COLO829 (cell line): Measurements from ENCODE around the gene ZFYVE28.

Experiments
- DNase-seq: peaks from one replicate; pipeline ENCODE4 v3.0.0; 2012; ENCODE audit warnings: low spot score

ZFYVE28 gene

DNA sequence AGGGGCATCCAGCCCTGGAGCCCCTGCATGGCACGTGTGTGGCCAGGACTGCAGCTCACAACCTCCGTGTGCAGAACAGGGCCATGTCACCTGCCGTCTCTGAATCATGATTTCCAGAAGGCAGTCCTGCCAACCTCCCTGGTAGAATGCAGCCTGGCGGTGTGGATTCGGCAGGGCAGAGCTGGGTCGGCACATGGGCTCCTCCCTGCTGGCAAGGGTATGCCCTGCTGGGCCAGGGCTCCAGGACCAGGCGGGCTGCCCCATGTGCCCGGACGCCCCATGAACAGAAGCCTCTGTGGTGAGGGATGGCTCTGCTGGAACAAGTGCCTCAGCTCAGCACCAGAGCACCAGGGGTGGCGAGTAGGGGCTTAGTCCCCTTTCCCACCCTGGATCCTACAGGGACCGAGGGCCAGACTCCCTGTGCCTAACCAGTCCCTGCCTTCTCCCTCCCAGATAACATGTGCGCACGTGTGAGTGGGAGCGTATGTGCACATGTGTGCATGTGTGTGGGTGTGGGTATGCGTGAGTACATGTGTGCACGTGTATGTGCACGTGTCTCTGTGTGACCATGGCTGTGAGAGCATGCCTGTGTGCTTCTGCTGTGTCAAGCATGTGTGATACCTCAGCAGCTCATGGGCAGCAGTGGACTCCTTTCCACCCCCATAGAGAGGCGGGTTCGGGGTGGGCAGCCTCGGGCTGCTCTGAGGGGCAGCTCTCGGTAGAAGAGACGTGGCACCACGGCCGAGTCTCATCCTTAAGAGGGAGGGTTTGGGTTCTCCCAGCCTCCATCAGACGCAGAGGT, 146.2 kb downstream of the ZFYVE28 start:
- no peak for DNase-seq

DNA sequence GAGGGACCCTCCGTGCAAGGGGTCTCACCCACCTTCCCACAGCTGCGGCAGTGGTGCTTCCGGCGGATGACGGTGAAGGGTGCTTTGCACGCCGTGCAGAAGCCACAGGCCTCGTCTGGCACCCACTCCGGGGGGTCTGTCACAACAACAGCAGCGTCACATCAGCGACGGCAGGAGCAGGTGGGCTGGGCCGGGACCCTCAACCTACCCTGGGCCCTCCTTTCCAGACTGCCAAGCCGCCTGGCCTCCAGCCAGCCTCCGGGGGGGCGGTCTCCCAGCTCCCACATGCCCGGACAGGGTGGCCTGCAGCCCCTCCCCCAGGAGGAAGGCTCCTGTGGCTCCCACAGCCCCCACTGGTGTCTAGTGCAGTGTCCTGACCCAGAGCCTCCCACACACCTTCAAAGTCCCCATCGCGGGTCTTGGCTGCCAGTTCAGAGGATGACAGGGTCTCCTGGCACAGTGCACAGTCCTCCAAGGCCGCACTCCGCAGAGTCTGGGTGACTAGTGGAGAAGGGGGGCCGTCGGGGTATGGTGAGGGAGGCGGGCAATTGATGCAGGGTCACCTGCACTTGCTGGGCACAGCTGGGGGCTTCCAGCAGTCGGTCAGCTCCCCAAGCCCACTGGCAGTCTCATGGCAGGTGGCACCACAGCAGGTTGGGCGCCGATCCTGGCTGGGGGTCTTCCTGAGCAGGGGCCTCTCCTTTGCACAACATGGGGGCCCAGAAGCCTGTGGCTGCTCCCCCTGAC, 147.0 kb downstream of the ZFYVE28 start:
- DNase-seq, result no peak

DNA sequence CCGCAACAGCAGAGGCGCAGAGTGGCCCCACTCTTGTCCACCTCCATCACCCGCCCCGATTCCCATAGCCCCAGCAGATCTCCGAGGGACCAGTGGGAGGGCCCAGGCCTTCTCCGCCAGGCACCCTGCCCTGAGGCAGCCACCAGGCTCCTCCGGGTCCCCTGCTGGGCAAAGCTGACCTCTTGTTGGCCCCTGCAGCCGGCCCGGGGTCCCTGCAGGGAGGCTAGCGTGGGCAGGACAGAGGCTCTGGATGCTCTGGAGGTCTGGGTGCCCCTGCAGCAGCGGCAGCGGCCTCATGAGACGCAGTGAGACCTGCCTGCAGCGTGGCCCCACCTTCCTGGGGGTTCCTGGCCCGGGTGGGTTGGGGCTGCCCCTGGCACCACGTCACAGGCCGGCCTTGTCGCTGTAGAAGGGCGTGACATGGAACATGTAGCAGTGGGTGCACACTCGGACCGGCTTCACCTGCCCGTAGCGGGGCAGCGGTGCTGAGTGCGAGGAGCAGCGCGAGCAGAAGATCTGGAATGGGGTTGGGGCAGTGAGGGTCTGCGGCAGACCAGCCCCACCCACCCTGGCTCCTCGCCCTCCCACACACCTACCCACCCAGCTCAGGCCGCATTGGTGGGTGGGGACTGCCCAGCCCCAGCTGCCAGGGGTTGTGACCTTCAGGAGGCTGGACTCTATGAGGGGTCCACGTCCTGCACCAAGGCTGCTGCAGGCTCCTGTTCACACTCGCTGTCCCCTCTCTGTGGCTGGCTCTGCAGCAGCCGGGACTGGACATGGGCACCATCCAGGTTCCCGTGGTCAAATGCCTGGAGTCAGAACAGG, 147.9 kb downstream of the ZFYVE28 start:
- DNase-seq, result no peak

DNA sequence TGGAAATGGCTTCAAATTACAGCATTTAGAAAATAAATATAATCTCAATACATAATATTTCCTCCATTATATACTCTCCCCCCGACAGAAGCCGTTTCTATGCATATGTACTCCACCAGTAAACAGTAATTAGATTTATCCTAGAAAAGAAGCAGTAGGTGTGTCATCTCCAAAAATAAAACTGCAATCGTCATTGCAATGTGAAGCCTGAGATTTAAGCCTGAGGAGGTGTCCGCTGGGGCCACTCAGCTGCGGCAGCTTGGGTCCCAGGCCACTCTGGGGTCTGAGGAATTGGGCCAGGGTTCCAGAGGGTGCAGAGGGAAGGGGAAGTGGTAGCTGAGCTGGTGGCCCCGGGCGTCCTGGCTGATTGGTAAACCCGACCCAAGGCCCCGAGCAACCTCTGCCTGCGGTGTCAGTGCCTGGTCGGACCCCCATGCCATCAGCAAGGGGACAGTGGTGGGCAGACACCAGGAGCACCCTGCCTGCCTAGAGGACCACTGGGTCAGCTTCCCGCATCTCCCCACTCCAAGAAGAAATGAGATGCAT, 148.8 kb downstream of the ZFYVE28 start:
- no peak for DNase-seq

DNA sequence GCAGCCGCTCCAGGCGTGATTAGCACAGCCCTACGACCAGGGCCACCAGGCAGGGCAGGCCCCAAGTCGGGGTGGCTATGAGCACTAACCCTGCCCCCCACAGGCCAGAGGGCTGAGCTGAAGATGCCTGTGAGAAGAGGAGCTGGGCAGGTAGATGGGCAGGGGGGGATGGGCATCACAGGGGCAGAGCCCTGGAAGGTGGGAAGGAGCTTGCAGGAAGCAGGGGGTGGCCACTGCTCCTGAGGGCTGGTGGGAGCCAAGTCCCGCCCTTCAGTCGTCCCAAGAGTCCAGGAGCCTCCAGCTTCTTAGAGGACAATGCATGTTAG, 149.3 kb downstream of the ZFYVE28 start:
- no peak for DNase-seq

DNA sequence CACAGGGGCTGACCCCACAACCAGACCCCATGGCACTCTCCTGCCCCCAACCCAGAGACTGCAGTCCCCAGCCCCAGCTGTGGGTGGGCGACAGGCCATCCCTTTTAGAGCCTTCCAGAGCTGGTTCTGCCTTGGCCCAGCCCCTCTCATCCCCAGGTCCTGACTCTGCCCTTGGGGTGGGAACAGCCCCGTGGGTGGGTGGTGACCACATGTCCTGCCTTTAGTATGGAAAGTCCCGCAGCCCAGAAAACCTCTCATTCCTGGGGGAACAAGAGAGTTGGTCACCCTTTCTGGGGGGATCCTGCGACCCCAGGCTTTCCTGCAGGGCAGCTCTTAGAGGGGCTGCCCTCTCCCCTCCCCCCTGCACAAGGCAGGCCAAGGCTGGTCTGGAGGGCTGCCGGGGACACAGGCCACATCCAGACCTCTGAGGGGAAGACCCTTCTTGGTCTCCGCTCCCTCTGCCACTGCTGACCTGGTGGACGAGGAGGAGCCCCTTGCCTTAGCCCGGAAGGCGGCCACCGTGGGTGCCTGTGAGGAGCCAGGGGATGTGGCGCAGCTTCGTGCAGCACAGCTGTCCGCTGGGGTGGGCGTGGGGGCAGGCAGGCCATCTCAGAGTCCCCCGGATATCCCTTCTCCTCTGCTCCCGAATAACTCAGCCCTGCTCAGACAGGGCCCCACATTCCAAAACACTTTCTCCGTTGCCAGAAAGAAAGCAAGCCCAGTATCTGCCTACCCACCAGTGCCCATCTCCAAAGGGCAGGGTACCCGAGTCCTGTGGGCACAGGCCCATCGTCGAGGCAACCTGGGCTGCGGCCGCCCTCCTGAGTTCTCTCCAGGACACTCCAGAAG, 149.9 kb downstream of the ZFYVE28 start:
- DNase-seq, result no peak

DNA sequence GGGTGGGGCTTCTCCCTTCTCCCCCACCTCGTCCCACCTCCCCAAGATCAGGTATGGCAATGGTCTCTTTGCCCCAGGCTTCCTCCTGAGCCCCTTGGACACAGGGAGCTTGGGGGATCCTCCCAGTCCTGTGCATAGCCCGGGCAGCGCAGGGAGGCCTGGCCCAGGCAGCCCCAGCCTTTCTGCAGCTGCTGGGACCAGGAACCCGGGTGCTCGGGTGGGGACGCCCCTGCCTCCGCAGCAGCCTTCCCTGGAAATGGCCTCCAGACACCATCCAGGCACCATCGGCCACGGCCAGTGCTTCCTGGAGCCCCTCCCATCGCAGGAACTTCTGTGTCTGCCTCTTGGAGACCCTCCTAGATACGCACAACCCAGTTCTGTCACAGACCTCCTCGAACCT, 150.6 kb downstream of the ZFYVE28 start:
- DNase-seq, result no peak

DNA sequence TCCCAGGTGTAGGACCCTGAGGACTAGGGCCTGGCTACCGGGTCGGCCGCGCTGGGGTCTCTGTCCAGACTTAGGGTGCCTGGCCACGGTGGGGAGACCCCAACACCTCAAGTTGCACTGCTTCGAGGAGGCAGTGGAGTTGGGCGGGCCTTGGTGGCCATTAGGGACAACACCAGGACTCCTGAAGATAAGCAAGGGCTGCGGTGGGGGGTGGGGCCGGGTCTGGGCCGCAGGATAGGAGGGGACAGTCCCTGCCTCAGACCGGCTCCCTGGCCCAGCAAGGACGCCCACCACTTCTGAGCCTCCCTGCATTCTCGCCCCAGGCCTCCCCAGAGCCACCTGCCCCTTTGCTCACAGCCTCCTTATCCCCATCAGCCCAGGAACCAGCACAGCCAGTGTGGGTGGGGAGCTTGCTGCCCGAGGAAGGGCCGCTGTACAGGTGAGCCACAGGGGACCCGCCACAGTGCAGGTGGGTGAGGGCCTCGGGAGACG, 151.1 kb downstream of the ZFYVE28 start:
- no peak for DNase-seq

DNA sequence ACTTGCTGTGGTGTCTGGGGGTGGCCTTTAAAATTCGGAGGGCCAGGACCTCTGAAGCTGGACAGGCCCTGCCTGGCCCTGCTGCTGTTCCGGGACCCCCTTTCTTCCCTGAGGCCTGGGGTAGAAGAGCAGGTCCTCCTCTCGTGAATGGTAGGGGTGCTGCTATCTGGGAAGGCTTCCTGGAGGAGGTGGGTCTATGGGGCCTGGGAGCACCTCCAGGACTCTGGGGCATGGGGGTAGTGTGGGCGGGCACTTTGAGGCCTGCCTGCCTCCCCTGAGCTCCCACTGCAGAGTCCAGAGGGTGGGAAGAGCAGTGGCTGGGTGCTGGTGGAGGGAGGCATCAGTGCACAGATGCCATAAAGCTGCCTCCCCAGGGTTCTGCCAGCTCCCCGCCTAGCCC, 151.6 kb downstream of the ZFYVE28 start:
- DNase-seq, result no peak

DNA sequence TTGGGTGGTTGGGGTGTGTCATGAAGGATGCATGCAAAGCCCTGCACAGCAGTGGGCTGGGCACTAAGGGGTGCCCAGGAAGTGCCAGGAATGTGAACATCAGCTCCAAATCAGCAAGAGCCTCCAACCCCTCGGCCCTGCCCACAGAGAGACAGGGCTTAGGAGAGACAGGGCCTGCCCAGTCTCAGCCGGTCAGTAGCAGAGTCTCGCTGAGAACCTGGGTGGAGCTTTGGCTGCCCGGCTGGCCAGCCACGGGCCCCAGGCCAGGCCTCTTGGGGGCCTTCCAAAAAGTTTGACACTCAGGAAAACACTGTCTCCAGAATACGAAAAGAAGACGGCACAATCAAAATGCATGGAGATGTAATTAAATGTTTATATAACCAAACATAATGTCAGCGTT, 152.3 kb downstream of the ZFYVE28 start:
- DNase-seq, result no peak

DNA sequence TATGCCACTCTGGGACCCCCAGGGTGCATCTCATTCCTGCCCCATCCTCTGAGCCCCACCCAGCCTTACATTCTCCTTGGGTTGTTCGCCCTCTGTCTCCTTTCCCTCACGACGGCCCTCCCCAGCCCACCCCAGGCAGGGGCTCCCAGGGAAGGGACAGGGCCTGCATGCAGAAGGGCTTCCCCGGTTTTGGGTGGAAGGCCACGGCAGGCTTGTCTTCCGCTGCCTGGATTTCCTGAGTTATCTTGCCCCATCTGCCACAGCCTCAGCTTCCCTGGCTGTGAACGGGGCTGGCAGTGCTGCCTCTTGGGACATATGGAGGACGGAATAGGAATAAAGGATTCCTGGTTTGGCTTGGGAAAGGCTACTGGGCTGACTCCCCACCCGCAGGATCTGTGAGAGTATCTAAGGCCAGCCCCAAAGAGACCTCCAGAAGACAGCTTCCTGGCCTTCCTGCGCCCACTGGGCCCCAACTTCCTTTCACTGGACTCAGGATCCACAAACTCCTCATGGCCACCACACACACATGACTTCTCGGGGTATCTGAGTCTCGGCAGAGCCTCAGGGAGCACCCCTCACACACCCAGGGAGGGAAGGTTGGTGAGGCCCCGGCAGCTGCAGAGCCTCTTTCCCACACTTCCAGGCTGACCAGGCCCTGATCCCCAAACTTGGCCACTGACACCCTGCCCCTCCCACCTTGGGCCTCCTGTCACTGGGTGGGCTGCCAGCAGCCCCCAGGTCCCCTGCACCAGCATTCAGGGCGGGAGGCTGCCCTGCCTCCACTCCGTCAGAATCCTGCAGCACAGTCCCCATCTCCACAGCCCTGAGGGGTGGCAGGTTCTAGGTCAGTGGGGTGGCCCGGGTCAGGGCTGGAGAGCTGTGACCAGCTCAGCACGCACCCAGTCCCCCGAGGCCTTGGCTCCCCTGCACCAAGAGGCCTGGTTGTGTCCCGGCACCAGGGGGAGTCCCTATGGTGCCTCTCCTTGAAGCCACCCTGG, 153.0 kb downstream of the ZFYVE28 start:
- no peak for DNase-seq

DNA sequence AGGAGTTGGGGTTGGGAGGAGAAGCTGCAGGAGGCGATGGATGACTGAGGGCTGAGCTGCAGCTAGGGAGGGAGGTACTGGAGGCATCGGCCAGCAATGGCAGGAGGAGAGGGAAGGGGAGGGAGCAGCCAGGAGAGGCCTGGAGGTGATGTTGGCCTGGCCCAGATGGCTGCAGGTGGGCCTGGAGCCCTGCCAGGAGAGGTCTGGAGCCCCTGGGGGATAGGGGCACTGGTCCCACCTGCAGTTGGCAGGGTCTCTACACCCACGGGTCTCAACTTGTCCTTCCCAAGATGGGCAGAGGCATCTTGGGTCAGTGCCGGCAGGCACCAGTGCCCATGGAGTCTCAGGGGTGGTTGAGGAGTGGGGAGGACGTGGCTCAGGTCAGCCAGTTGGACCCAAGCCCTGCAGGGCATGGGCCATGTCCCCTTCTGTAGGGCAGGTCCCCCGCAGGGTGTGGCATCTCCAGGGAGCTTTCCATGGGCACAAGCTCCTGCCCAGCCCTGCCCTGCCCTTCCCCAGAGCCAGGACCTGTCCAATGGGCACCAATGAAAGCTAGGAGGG, 153.9 kb downstream of the ZFYVE28 start:
- no peak for DNase-seq

DNA sequence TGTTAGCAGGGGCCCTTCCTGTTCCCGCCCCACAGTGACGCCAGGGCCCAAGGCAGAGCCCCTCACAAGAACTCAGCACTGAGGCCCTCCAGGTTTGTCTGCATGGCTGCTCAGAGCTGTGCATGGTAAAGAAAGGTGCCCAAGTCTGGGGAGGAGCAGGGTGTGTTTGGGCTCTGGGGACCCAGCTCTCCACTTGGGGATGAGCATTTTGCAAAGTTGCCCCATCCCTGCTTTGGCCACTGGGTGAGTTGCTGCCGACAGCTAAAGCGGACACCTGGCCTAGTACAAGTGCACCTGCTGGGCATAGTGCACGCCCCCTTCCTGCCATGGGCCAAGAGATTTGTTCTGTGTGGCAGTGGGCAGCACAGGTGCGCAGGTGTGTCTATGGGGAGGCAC, 154.5 kb downstream of the ZFYVE28 start:
- DNase-seq, result no peak

DNA sequence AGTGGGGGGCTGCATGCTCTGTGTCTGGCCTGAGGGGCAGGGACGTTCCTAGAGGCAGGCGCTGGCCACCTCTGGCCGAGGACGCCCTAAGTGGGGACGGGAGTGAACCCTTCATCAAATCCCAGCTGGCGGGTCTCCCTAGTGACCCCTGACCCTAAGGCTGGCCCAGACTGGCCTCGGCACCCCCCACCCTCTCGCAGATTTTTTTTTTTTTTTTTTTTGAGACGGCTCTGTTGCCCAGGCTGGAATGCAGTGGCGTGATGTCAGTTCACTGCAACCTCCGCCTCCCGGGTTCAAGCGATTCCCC, 155.5 kb downstream of the ZFYVE28 start:
- DNase-seq, result no peak

DNA sequence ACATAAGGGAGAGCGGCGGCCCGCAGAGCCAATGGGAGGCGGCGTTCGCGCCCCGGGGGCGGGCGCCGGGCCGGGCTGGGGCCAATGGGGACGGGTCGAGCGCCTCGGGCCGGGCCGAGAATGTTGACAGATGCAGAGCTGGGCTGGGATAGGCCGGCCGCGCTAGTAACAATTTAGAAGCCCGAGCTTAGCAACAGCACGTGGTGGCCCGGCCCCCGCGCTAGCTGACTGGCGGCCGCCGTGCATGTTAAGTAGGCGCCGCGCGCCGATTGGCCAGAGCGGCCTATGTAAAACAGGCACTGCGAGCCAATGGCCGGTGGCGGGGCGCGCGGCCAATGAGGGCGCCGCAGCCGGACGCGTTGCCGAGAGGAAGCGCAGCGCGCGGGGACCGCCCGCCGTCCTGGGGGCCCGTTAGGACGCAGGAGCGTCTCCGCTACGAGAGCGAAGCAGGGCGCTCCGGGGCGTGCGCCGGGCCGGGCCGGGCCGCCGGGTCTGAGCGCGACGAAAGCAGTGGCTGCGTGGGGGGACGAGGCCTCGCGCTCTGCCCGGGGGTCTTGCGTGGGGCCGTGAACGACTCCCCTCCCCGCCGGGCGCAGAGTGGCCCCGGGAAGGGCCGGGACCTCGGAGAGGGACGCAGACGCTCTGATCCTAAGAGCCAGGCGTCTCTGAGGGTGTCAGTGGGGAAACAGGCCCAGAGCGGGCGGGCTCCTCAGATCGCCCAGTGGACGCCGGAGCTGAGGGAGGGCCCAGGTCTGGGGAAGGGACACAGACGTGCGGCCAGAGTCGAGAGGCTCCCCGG, 156.1 kb downstream of the ZFYVE28 start:
- DNase-seq, result peak; percentile 74

DNA sequence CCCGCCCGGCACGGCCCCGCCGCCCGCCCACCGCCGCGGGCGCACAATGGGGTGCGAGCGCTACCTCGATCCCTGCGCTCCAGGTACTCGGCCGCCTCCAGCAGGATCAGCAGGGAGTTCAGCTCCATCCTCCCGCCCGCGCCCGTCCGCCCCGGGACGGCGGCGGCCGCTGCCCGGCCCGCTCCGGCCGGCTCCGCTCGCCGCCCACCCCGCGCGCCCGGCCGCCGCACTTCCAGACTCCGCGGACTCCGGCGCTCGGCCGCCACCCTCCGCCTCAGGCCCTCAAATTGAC, 156.6 kb downstream of the ZFYVE28 start, which contains the start of gene MXD4:
TSS of gene MXD4 (minus strand) at position 257 of the 292 bp plus-strand sequence. CDS start at position 128, 129 bp downstream.
- no peak for DNase-seq

DNA sequence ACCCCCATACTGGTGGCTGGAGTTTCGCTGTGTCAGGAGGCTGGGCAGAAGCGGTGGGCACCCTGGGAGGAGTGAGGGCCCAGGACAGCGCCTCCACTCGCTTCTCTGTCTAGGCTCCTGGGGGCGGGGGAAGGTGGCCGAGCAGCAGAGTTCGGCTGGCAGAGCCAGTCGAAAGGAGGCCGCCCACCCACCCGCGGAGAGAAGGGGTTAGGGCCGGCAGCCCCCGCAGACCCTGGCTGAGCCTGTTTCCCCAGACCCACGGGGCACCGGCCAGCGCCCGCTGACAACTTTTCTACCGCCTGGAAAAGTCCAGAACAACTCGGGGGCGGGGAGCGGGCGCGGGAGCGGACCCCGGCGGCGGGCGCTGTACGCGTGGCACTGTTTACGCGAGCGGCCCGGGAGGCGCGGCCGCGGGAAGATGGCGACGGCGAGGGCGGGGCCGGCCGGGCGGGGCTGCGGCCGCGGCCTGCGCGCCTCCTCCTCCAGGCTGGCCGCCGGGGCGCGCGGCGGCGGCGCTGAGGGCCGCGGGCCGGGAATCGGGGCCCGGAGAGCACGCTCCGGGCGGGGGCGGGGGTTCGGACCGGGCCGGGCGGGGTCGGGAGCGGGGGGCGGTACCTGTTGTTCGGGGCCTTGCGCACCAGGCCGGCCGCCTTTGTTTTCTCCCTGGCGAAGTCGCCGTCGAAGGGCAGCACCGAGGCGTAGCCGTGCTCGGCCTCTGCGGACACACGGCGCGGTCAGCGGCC, 157.2 kb downstream of the ZFYVE28 start:
- DNase-seq, result no peak

DNA sequence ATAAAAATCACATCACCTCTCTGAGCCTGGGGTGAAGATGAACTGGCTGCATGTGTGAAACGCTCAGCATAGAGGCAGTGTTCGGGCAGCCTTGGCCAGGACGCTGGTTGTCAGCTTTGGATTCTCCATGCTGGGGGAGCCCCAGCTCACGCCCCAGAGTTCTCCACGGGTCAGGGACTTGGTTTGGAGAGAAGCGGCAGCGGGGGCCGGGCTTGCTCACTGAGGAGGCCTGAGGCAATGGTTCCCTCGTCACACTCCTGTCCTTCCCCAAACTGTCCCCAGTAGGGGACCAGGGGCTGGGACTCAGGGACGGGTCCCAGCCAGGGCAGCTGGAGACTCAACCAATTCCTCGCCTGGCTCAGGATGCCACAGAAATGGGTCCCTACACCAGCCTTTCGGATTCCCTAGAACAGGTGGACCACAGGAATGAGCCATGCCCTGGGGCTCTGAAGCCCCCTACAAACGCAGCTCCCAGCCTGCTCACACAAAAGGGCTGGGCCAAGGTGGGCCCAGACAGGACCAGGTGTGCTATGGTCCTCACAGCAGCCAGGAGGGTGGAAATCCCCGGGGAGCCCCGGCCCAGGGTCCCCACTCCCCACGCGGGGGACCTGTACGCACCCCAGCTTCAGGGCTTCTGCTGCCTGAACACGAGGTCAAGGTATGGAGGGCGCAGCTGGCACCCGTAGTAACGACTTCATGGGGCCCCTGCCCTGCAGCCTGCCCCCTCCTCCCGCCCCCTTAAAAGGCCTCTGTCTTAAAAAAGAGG, 157.9 kb downstream of the ZFYVE28 start:
- no peak for DNase-seq
